ENCODE measurements around the gene CPSF6. TPM values are rescaled to one million over a fixed set of nuclear protein-coding genes. Genes with fewer than 3 reads are reported as not detected.

The CPSF6 gene
- total RNA-seq, 1 donor from 2014 or later: 29.2 TPM

- Histone ChIP-seq H3K4me3 (no peak overlapping the region), H3K27ac (no peak overlapping the region), H3K4me1 (no peaks in the 10 kb centered on the region), H3K36me3 (no peaks in the 10 kb centered on the region), H3K27me3 (no peaks in the 10 kb centered on the region), H3K9me3 (no peaks in the 10 kb centered on the region)
- TF ChIP-seq CTCF (IDR thresholded peaks at IDR 0.05): no peak
- intact Hi-C loops (cut with DNase I): no loop called here
- no peak for DNase-seq (ENCODE audit: low spot score in 2 of 2)
Observed at GRCh38 chr12:69214169-69214568, 25.2 kb upstream of the CPSF6 start.

GRCh38 chr12:69225251-69225910, 14.0 kb upstream of the CPSF6 start:
- intact Hi-C loops (cut with DNase I): no loop called here
- Histone ChIP-seq H3K27ac (no peak overlapping the region), H3K36me3 (no peaks in the 10 kb centered on the region), H3K9me3 (no peaks in the 10 kb centered on the region), H3K4me3 (no peak overlapping the region), H3K4me1 (no peaks in the 10 kb centered on the region), H3K27me3 (no peaks in the 10 kb centered on the region)
- TF ChIP-seq CTCF (IDR thresholded peaks at IDR 0.05): no peak
- no peak for DNase-seq (ENCODE audit: low spot score in 2 of 2)

GRCh38 chr12:69231479-69231878, 7.9 kb upstream of the CPSF6 start:
- no peaks in the 10 kb centered on the region for H3K4me1 ChIP-seq
- H3K9me3 ChIP-seq: no peaks in the 10 kb centered on the region
- TF ChIP-seq CTCF (IDR thresholded peaks at IDR 0.05): no peak
- no peaks in the 10 kb centered on the region for H3K27me3 ChIP-seq
- intact Hi-C loops (cut with DNase I): no loop called here
- H3K36me3 ChIP-seq: no peaks in the 10 kb centered on the region
- DNase-seq (ENCODE audit: low spot score in 2 of 2): no peak
- H3K27ac ChIP-seq: no peak overlapping the region
- no peak overlapping the region for H3K4me3 ChIP-seq

GRCh38 chr12:69238589-69239351, 599 bp upstream of the CPSF6 start:
- H3K4me1 ChIP-seq: peaks cover 0 to 18% of the 10 kb centered on the region in 2 donors
- no peaks in the 10 kb centered on the region for H3K27me3 ChIP-seq
- intact Hi-C loops (cut with DNase I): loop anchor here (1.0 to 5.0 kb wide), 6 partner anchors 81 to 1971 kb away; partner anchors contain the start of genes CAND1, CCT2 and RAB3IP
- TF ChIP-seq CTCF (IDR thresholded peaks at IDR 0.05): no peak
- DNase-seq (ENCODE audit: low spot score in 2 of 2): no peak
- peak overlapping the region; percentile 92 to 93 for H3K4me3 ChIP-seq
- no peaks in the 10 kb centered on the region for H3K36me3 ChIP-seq
- no peaks in the 10 kb centered on the region for H3K9me3 ChIP-seq
- peak overlapping the region; percentile 90 to 94 for H3K27ac ChIP-seq

GRCh38 chr12:69239922-69240630, 707 bp downstream of the CPSF6 start:
- Histone ChIP-seq H3K27ac (peak overlapping the region; percentile 90 to 94), H3K4me1 (peaks cover 0 to 19% of the 10 kb centered on the region in 2 donors), H3K27me3 (no peaks in the 10 kb centered on the region), H3K4me3 (peak overlapping the region; percentile 92 to 93), H3K36me3 (no peaks in the 10 kb centered on the region), H3K9me3 (no peaks in the 10 kb centered on the region)
- intact Hi-C loops (cut with DNase I): loop anchor here (1.0 to 5.0 kb wide), 6 partner anchors 83 to 1973 kb away; partner anchors contain the start of genes CAND1, CCT2 and RAB3IP
- TF ChIP-seq CTCF (IDR thresholded peaks at IDR 0.05): no peak
- peak in 1 of 2 donors; percentile 69 for DNase-seq (ENCODE audit: low spot score in 2 of 2)
